ENCODE results near the gene EEF2. TPM values are rescaled to one million over a fixed set of nuclear protein-coding genes. Genes with fewer than 3 reads are reported as not detected.

The EEF2 gene
- total RNA-seq, 1 experiment from 2014 or later = 3,615 TPM

- Histone ChIP-seq H2AK5ac (ENCODE audit: insufficient read length, low read length) (no peak overlapping the region), H3K79me1 (ENCODE audit: insufficient read depth, low read depth, low read length, poor library complexity, severe bottlenecking) (no peaks in the 10 kb centered on the region), H4K20me1 (ENCODE audit: control insufficient read depth, insufficient read depth, insufficient read length) (no peaks in the 10 kb centered on the region), H3K27me3 (ENCODE audit: insufficient read depth, low read length) (no peaks in the 10 kb centered on the region), H3K27ac (ENCODE audit: insufficient read length, low read depth, low read length) (no peak overlapping the region), H3K23me2 (ENCODE audit: insufficient read length, low read depth, low read length, poor library complexity, severe bottlenecking) (no peaks in the 10 kb centered on the region), H3K79me2 (ENCODE audit: insufficient read depth, low read length) (no peaks in the 10 kb centered on the region), H3K56ac (ENCODE audit: insufficient read length, low read depth, low read length) (no peak overlapping the region), H3K4me2 (ENCODE audit: insufficient read depth, insufficient read length, low read length) (no peak overlapping the region), H2BK12ac (ENCODE audit: insufficient read length, low read depth, low read length) (no peak overlapping the region), H2BK15ac (ENCODE audit: low read depth, low read length) (no peak overlapping the region), H2AFZ (ENCODE audit: low read length) (no peak overlapping the region), H3K9me3 (ENCODE audit: control insufficient read depth, low read depth, low read length) (peaks cover 8% of the 10 kb centered on the region), H3K23ac (ENCODE audit: insufficient read length, low read depth, low read length) (no peak overlapping the region), H2BK5ac (ENCODE audit: insufficient read length, low read length) (no peak overlapping the region), H4K5ac (ENCODE audit: insufficient read length, low read depth, low read length) (no peak overlapping the region), H2BK120ac (ENCODE audit: low read depth, low read length, poor library complexity, severe bottlenecking) (no peak overlapping the region), H3K14ac (ENCODE audit: insufficient read depth, low read length) (no peak overlapping the region), H3T11ph (ENCODE audit: low read length) (no peak overlapping the region), H2BK20ac (ENCODE audit: low read depth, low read length, poor library complexity, severe bottlenecking) (no peak overlapping the region), H3K9ac (ENCODE audit: extremely low read depth, insufficient read length, low read length) (no peak overlapping the region), H3K18ac (ENCODE audit: insufficient read length, low read depth, low read length) (no peak overlapping the region), H3K4me1 (ENCODE audit: insufficient read depth, low read length) (no peaks in the 10 kb centered on the region), H4K8ac (replicated peaks; ENCODE audit: insufficient read length, low read depth, low read length) (no peak overlapping the region), H3K4ac (ENCODE audit: low read depth, low read length) (no peak overlapping the region), H4K91ac (ENCODE audit: insufficient read length, low read depth, low read length) (no peak overlapping the region)
- no peaks in the 10 kb centered on the region for H3K4me1 Mint-ChIP-seq
- WGBS (ENCODE audit: extremely low coverage, insufficient read length, low lambda C conversion rate) = no CpG with 5 or more reads among the region's 34 CpGs
- no peaks in the 10 kb centered on the region for H3K9me3 Mint-ChIP-seq
- no peak for TF ChIP-seq CTCF (conservative IDR thresholded peaks at IDR 0.05)
- peak overlapping the region in 2 of 3 experiments; percentile 21 to 68; a peak in 4 of 7 replicates for H3K27ac Mint-ChIP-seq
- H3K27me3 Mint-ChIP-seq (ENCODE audit: low read depth) = no peaks in the 10 kb centered on the region
- DNase-seq = no peak
- peaks cover 6 to 23% (median 16%) of the 10 kb centered on the region in 3 experiments; a peak in 6 of 7 replicates for H3K36me3 Mint-ChIP-seq (ENCODE audit: insufficient read depth in 1 of 3, low read depth in 3 of 3)
- H3K4me3 Mint-ChIP-seq = no peak overlapping the region; a peak in 1 of 5 replicates
Measured at GRCh38 chr19:4034048-4035017, 49.1 kb upstream of the EEF2 start.

All from H9 (cell line).